Skin epidermis (tissue), 12 donors: ENCODE measurements around the gene CNOT2.

Experiments
- H3K27ac ChIP-seq, 21 experiments: fragments of 200-600 bp; sonication (generic) in 11 of 21; one replicate each; pipeline ENCODE4 v1.5.0; 2020; ENCODE audit warnings: mild to moderate bottlenecking in 3 of 21, inconsistent platforms in 2 of 21, moderate library complexity in 2 of 21
- H3K4me3 ChIP-seq, 7 experiments: fragments of 200-600 bp; sonication (generic) in 2 of 7; one replicate each; pipeline ENCODE4 v1.5.0; 2020; ENCODE audit warnings: inconsistent platforms in 2 of 7, mild to moderate bottlenecking in 2 of 7, moderate library complexity in 1 of 7

The CNOT2 gene, protein sequence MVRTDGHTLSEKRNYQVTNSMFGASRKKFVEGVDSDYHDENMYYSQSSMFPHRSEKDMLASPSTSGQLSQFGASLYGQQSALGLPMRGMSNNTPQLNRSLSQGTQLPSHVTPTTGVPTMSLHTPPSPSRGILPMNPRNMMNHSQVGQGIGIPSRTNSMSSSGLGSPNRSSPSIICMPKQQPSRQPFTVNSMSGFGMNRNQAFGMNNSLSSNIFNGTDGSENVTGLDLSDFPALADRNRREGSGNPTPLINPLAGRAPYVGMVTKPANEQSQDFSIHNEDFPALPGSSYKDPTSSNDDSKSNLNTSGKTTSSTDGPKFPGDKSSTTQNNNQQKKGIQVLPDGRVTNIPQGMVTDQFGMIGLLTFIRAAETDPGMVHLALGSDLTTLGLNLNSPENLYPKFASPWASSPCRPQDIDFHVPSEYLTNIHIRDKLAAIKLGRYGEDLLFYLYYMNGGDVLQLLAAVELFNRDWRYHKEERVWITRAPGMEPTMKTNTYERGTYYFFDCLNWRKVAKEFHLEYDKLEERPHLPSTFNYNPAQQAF

GRCh38 chr12:70242695-70243509 lies at the start of gene CNOT2:
Gene CNOT2, plus strand, starts transcription at chr12:70243433. Its CDS starts 34,794 bp downstream, at chr12:70278227.
- H3K4me3 ChIP-seq: peak within 1 kb of the TSS; percentile 64 to 93 (median 82)
- peak within 1 kb of the TSS; percentile 93 to 99 (median 97) for H3K27ac ChIP-seq

DNA sequence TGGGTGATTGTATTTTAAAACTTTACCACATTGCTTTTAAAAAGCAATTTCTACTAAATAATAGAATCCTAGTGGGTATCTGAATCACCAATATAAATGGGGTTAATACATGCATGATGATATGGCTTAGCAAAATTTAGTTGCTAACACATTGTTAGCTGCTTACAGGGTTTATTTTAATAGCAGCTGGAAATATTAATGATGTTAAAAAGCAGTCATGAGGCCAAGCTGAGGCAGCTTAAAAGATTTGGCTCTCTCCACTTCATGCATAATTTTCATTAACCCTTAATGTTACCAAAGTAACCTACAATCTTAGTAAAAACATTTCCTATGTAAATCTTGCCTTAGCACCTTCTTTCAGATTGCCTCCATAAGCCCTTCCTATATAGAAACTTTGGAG lies 49.2 kb upstream of the CNOT2 start:
- H3K27ac ChIP-seq: no peak overlapping the region
- no peak overlapping the region for H3K4me3 ChIP-seq

GRCh38 chr12:70196811-70197281 lies 46.4 kb upstream of the CNOT2 start:
- Histone ChIP-seq H3K4me3 (no peak overlapping the region), H3K27ac (peak overlapping the region in 2 of 21 experiments; percentile 31 to 53)

GRCh38 chr12:70197345-70197744 lies 45.9 kb upstream of the CNOT2 start:
- Histone ChIP-seq H3K4me3 (no peak overlapping the region), H3K27ac (peak overlapping the region in 1 of 21 experiments; percentile 31)

- H3K27ac ChIP-seq: no peak overlapping the region
Measured at GRCh38 chr12:70213707-70214106, 29.5 kb upstream of the CNOT2 start.

GRCh38 chr12:70214972-70215617 lies 28.1 kb upstream of the CNOT2 start:
- Histone ChIP-seq H3K4me3 (no peak overlapping the region), H3K27ac (no peak overlapping the region)

More at GRCh38 chr12:70213707-70214106, 29.5 kb upstream of the CNOT2 start:
- H3K4me3 ChIP-seq: no peak overlapping the region

GRCh38 chr12:70217416-70217815 lies 25.8 kb upstream of the CNOT2 start:
- Histone ChIP-seq H3K27ac (no peak overlapping the region), H3K4me3 (no peak overlapping the region)

DNA sequence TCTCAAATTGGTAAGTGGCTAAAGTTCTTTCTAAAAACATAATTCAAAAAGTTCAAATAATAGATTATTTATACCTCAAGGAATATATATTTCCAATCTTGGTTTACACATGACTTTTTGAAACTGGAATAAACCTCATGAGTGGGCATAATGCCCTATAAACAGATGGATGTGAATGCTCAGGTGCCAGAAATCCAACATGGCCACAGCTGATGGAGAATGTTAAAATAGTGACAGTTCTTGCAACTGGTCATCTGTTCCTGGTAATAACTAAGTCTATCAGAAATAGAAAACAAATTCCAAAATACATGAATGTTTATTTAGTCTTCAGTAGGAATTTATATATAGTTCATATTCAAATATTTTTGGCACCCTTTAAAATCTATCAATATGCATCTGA lies 21.6 kb upstream of the CNOT2 start:
- Histone ChIP-seq H3K4me3 (no peak overlapping the region), H3K27ac (no peak overlapping the region)

GRCh38 chr12:70227911-70228310 lies 15.3 kb upstream of the CNOT2 start:
- no peak overlapping the region for H3K4me3 ChIP-seq
- no peak overlapping the region for H3K27ac ChIP-seq

DNA sequence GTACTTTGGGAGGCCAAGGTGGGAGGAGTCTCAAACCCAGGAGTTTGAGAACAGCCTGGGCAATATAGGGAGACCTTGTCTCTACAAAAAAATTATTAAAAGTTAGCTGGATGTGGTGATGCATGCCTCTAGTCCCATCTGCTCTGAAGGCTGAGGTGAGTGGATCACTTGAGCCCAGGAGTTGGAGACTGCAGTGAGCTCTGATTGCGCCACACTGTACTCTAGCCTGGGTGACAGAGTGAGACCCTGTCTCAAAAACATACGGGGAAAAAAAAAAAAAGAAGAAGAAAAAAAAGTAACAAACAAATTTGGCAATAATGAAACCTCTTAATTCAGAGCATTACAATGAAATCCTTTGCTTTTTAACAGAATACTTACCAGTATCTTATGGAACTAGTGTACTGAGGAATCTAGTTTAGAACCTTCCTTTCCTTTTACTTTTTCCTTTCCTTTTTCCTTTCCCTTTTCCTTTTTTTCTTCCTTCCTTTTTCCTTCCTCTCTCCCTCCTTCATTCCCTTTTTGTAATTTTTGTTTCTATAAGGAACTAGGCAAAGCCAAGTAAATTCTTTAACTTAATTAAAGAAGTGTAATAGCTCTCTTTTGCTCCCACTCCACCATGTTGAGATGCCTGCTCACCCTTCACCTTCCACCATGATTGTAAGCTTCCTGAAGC lies 12.2 kb upstream of the CNOT2 start:
- no peak overlapping the region for H3K4me3 ChIP-seq
- no peak overlapping the region for H3K27ac ChIP-seq

DNA sequence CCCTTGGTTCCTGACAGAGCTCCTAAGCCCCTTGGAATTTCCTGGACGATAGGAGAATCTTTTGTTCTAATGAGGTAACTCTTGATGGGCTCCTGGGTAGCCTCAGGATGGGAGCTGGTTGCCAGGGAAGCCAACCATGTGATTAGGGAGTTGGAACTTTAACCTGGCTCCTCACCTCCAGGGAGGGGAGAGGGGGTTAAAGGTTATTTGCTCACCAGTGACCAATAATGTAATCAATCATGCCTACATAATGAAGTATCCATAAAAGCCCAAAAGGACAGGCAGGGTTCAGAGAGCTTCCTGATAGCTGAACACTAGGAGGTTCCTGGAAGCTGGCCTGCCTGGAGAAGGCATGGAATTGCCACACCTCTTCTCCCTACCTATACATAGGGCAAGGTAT lies 6.2 kb upstream of the CNOT2 start:
- no peak overlapping the region for H3K4me3 ChIP-seq

GRCh38 chr12:70240673-70241072 lies 2.6 kb upstream of the CNOT2 start:
- no peak overlapping the region for H3K27ac ChIP-seq
- no peak overlapping the region for H3K4me3 ChIP-seq

More for the DNA sequence above, 6.2 kb upstream of the CNOT2 start:
- no peak overlapping the region for H3K27ac ChIP-seq

DNA sequence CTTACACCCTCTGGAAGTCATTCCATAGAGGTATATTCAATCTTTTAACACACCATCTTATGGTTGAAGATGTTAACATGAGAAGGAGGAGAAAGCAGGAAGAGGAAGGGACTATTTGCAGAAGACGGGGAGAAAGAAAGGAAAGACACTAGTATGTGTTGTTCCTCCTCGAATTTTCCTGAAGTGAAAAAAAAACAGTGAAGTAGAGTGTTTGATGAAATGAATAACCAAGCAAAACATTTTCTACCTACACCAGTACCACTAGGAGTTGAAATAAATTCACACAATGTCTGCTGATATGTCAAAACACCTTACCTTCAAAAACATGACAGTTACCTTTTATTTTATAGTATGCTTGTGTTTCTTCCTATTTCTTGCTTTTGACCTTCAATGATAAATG lies 1.4 kb upstream of the CNOT2 start:
- H3K27ac ChIP-seq: peak overlapping the region in 15 of 21 experiments; percentile 93 to 99 (median 97)
- peak overlapping the region in 4 of 7 experiments; percentile 64 to 93 (median 80) for H3K4me3 ChIP-seq

GRCh38 chr12:70243510-70244371 lies 508 bp downstream of the CNOT2 start:
- Histone ChIP-seq H3K27ac (peak overlapping the region; percentile 93 to 99 (median 97)), H3K4me3 (peak overlapping the region; percentile 64 to 93 (median 82))

DNA sequence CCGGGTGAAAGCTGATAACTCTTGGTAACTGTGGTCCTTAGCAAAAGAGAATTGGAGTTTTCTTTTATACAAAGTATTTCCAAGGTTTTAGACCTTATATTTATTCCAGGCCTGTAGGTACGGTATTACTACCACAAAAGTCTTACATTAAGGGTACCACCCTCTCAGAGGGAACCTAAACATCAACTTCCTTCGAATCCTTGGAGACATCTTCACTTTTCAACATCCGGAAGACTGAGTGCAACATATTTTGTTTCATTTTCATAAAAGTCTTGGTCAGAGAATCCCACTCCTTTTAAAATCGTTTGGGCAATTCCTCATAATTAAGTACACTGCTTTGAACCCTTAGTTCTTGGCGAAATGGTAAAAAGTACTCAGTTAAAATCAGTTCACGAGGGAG lies 1.2 kb downstream of the CNOT2 start:
- Histone ChIP-seq H3K27ac (peak overlapping the region; percentile 93 to 99 (median 97)), H3K4me3 (peak overlapping the region; percentile 64 to 93 (median 82))

GRCh38 chr12:70245458-70245857 lies 2.2 kb downstream of the CNOT2 start:
- Histone ChIP-seq H3K27ac (peak overlapping the region in 4 of 21 experiments; percentile 97 to 99 (median 98)), H3K4me3 (peak overlapping the region in 1 of 7 experiments; percentile 91)

DNA sequence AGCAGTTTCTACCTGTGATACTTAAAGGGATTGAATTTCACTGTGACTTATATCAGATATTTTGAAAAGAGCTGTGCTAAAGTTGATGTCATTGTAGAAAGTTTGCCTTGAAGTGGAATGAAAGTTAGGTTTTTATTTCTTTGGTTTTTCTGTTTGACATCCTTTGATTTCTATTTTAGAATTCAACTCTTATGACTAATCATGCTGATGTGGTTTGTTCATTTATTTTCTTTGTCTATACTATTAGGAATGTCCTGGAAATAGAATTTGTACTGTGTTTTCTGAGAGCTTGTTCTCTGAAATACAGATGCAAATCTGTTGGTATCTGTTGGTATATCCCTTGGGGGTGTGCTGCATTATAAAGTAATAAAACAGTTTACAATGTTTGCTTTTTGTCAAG lies 3.3 kb downstream of the CNOT2 start:
- Histone ChIP-seq H3K4me3 (no peak overlapping the region), H3K27ac (peak overlapping the region in 2 of 21 experiments; percentile 6 to 17)

GRCh38 chr12:70247653-70248199 lies 4.5 kb downstream of the CNOT2 start:
- Histone ChIP-seq H3K27ac (peak overlapping the region in 2 of 21 experiments; percentile 17 to 32), H3K4me3 (no peak overlapping the region)
